Measurements from ENCODE around the gene P2RY13.

P2RY13 gene

DNA sequence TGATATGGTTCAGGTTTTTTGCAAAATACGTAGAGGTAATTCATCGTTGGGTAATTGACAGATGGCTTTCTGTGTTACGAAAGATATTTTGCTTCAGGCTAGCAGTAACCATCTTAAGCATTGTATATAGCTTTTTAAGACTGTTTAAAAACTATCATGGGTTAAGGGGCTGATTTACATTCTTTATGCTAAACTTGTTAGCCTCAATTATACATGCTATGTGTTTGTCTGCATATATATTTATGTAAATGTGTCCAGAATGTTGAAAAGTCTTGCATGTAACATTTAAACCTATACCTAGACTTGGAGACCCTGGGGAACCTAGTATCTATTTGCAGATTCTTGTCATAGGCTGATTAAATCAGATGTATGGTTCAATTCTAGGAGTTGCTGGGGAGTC, 39.9 kb downstream of the P2RY13 start:
- no peak for DNase-seq

DNA sequence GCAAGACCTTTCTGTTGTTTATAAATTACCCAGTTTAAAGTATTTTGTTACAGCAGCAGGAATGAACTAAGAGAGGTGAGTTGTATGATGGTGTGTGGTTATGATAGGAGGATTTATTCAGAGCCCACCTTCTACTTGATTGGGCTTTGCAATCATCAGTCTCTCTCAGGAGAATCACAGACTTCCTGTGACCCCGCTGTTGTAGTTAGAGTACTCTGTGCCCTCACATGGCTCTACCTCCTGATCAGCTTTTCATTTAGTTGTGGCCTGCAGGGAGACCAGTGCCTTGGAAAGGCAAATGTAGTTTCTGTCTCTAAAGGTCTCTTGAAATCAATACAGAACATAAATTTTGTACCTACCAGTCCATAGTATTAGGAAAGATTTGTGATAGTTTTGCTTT, 43.4 kb downstream of the P2RY13 start:
- DNase-seq, result no peak

DNA sequence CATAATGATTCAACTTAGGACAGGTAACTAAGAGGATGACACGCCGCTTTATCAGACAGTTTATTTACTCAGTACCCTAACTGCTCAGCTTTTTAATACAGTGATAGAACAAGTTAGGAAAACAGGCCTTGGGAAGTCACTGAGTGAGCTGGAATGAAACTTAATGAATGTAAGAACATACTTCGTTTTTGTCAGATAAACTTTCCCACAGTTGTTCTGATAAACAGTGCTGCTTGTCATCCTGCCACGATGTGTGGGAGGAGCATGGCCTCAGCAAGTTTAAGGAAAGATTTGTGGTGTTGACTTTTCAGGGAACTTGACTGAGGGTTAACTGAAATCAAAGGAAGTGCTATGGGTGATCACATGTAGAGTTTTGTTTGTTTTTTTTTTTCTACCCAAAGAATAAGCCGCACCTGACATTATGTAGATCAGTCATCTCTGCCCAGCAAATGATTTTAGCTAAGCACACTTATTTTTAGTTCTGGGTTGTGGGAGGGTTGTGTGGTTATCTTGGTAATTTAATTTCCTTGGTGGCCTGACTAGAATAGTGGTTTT, 45.4 kb downstream of the P2RY13 start:
- peak; percentile 16 for DNase-seq

DNA sequence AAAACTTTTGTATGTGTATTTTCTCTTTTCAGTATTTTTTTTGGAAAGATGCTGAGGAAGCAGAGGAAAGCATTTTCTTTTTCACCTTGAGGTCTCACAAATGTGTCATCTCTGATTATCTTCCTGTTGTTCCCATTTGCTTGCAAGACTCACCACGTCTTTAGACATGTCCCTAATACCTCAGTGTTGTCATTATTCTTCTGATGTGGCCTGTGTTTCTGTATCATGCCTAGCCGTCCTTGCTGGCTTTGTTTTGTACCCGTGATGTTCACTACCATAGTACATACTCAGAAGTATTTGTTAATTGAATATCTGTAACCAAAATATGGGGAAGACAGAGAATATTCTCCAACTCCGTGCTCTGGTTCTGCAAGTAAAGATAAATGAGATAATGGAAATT, 46.0 kb downstream of the P2RY13 start:
- peak; percentile 31 for DNase-seq

GRCh38 chr3:151282921-151283320, 46.4 kb downstream of the P2RY13 start:
- DNase-seq, result peak; percentile 71

- no peak for DNase-seq
Measured at GRCh38 chr3:151281671-151282324, 47.6 kb downstream of the P2RY13 start.

- peak; percentile 45 for DNase-seq
Measured at GRCh38 chr3:151278230-151278629, 51.1 kb downstream of the P2RY13 start, which contains the start of gene P2RY14. P2RY14 (minus strand) TSS chr3:151278542; CDS start chr3:151214316, 64,226 bp downstream.

DNA sequence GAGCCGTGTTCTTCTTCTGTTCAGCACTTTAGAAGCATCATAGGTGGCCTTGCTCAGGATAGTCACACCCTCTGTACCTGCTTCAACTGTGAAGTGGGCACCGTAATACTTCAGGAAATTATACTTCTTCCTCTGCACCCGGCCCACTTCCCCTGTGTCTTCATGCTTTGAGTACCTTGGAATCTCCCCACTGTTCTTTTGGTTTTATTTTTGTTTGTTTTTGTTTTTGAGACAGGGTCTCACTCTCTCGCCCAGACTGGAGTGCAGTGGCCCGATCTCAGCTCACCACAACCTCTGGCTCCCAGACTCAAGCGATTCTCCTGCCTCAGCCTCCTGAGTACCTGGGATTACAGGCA, 52.7 kb downstream of the P2RY13 start:
- peak; percentile 63 for DNase-seq

Data from CD4-positive, alpha-beta T cell treated with Interleukin-4 for 4 hours (primary cell).